Stimulated activated CD4-positive, alpha-beta T cell treated with anti-CD3 and anti-CD28 coated beads, Interleukin-15, amount 100 ng/mL, for 24 hours (primary cell): ENCODE measurements around the gene FLRT1.

Experiments used
- DNase-seq: peaks from one replicate; pipeline ENCODE4 v3.0.0-alpha.2; 2020

Gene FLRT1

GRCh38 chr11:64069401-64070313, 33.9 kb downstream of the FLRT1 start:
- DNase-seq, result no peak

- no peak for DNase-seq
Observed at GRCh38 chr11:64070314-64070681, 34.6 kb downstream of the FLRT1 start.

- DNase-seq, result no peak
Observed at GRCh38 chr11:64071849-64072248, 36.1 kb downstream of the FLRT1 start.

- DNase-seq, result no peak
Observed at GRCh38 chr11:64072403-64072802, 36.7 kb downstream of the FLRT1 start.

GRCh38 chr11:64072871-64073270, 37.1 kb downstream of the FLRT1 start:
- no peak for DNase-seq

GRCh38 chr11:64073542-64073941, 37.8 kb downstream of the FLRT1 start:
- DNase-seq, result no peak

- DNase-seq, result peak; percentile 34
Observed at GRCh38 chr11:64074239-64074638, 38.5 kb downstream of the FLRT1 start.

GRCh38 chr11:64076758-64077157, 41.0 kb downstream of the FLRT1 start:
- DNase-seq, result no peak

- no peak for DNase-seq
Observed at GRCh38 chr11:64077607-64078006, 41.9 kb downstream of the FLRT1 start.

GRCh38 chr11:64078284-64078683, 42.6 kb downstream of the FLRT1 start:
- DNase-seq, result no peak

- no peak for DNase-seq
Observed at GRCh38 chr11:64078905-64079304, 43.2 kb downstream of the FLRT1 start.

- DNase-seq, result no peak
Observed at GRCh38 chr11:64080390-64080789, 44.7 kb downstream of the FLRT1 start.

- no peak for DNase-seq
Observed at GRCh38 chr11:64081745-64082442, 46.2 kb downstream of the FLRT1 start.

GRCh38 chr11:64083398-64084080, 47.8 kb downstream of the FLRT1 start:
- DNase-seq, result no peak

GRCh38 chr11:64084146-64084950, 48.6 kb downstream of the FLRT1 start:
- DNase-seq, result no peak

GRCh38 chr11:64084951-64085710, 49.4 kb downstream of the FLRT1 start:
- no peak for DNase-seq
